Gastrocnemius medialis (tissue), 4 donors: ENCODE measurements around the gene P2RX1.

Experiments
- CTCF ChIP-seq, 5 experiments: fragments of 450-650 bp in 3 of 5; fragments of 200-600 bp in 2 of 5; sonication (generic) in 2 of 5; IDR thresholded peaks in 4 of 5; conservative IDR thresholded peaks in 1 of 5; 1 replicate in 4 of 5; 2 replicates in 1 of 5; pipeline ENCODE4 v1.5.1; 2016 to 2019; ENCODE audit warnings: antibody characterized with exemption in 5 of 5, mild to moderate bottlenecking in 3 of 5, moderate library complexity in 3 of 5
- POLR2A ChIP-seq, 2 donors: fragments of 450-650 bp; IDR thresholded peaks; one replicate each; pipeline ENCODE4 v1.6.1; 2017; ENCODE audit warnings: antibody characterized with exemption in 2 of 2, mild to moderate bottlenecking in 2 of 2, moderate library complexity in 2 of 2

- TF ChIP-seq CTCF (IDR thresholded peaks at IDR 0.05 in 4 of 5, conservative IDR thresholded peaks at IDR 0.05 in 1 of 5) (no peak), POLR2A (IDR thresholded peaks at IDR 0.05) (no peak)
These were observed 1.2 kb upstream of the P2RX1 start for GRCh38 chr17:3917391-3917931.
